ENCODE measurements around the gene WWOX.

The WWOX gene

DNA sequence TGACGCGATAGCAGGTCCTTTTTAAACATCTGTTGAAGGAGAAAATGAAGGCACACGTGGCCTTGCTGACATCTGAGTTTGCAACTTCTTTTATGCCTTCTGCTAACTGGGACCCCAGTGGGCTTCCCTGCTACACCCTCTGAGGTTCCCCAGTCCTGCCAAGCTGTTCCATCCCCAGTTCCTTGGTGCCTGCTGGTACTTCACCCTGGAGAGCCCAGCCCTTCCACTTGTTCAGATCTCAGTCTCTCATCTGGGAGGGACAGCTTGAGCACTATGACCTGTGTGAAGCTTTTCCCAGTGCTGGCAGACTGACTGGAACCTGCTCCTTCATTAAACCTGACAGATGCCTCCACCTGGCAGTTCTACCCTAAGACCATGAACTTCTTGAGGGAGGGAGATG is 95.5 kb downstream of the WWOX start:
- DNase-seq = no peak

DNA sequence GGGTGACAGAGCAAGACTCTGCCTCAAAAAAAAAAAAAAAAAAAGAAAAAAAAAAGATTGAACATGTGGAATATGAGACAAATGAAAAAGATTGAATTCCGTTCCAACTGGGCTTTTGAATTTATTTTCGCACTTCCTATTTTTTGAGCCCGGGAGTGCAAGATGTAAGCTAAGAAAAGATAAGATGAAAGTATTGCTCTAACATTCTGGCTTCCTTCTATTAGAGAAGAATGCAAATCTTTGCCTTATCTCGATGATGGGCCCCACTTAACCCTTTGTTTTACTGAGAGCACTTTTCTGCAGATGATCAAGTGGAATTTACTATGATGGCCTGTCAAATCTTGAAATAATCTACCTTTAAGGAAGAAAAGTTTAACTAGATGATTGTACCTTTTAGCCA is 96.3 kb downstream of the WWOX start:
- no peak for DNase-seq

DNA sequence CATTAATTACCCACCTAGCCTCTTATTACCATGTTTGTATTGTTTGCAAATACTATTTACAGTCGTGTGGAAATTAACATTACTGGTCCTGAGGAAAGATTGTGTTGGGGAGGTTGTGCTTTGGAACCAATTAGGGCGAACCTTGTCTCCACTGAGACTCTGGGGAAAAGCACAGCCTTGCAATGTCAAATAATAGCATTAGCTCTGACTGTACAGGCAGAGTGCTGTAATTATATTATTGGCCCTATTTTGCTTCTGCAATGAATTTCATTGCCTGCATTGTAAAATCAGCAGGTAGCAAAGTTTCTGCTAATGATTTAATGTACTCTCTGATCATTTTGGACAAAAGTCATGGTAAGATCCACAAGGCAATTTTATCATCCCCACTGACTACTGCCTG is 97.0 kb downstream of the WWOX start:
- DNase-seq = peak in 1 of 51 donors; percentile 17

DNA sequence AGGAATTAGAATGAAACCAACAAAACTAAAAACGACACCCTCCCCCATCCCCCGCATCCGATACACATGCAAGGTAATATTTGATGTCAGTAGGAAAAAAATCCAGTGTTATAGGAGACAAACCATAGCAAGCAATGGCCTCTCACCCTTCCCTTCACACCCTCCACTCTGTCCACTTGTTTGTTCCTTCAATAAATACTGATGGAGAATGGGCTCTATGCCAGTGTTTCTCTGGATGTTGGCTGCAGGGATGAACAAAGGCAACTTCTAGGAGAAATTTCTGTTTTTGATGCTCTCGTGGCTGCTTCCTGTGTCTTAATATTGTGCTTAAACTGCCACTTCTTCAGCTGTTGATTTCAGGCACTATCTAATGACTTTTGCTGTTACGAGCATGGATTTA is 98.8 kb downstream of the WWOX start:
- DNase-seq = peak in 3 of 51 donors; percentile 3 to 17 (median 13)

DNA sequence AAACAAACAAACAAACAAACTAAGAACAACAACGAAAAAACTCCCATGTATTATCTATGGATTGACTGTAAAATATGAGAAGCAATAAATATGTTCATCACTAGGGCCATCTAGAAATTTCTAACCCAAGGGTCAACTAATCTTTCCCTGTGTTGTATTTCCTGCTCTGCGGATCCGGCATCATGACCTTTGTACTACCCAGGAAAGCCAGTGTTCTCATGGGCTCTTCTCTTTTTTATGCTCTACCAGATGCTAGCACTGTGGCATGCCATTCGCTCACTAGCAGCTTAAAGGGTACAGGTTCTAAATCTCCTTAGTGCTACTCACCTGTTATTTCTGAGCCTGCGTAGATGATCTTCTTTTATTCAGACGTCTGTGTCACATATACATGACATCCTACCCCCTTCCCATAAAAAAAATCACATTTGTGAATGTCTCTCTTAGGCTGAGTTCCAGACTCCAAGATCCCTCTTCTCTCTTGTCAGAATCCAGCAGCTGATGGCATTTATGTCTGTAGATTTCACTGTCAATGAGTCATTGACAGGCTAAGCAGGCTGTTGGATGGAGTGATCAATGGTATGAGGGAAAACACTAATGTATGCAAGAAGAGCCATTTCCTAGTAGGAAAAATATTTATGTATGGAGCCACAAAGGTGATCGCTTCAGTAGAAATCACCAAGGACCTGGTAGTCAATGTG is 100.0 kb downstream of the WWOX start:
- DNase-seq = no peak

DNA sequence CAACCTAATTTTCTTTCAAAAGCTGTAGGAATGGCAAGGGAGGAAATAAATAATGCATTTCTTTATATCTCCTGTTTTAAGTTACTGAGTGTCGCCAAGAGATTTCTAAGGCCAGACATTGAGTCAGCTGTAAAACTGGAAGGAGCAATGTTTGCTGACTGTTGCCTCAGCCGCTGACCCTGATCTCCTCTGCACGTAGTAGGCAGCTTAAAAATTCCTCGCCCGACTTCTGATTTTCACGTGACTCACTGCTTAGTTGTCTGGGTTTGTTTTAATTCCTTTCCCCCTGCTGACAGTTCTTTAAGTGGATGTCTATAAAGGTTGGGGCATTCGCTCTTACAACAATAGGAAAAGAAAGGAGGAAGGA is 100.6 kb downstream of the WWOX start:
- DNase-seq = no peak

DNA sequence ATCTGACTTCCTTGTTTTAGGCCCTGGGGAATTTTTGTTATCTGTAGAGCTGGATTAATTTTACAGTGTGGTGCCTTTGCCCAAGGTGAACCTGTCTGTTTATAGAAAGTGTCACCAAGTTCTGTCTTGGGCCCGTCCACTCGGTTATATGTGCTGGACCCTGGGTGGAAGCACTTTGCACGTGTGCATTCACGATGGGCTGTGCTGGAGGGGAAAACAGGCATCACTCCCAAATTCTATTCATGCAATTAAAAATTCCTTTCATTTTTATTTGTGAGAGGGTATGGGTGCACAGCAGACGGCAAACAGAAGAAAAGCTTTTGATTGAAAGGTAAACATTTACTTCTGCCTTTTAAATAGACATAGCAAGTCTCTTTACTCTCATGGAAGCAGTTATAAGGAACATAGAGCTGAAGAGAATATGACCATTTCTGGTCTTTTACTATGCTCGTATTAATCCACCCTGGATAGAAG is 101.2 kb downstream of the WWOX start:
- no peak for DNase-seq

DNA sequence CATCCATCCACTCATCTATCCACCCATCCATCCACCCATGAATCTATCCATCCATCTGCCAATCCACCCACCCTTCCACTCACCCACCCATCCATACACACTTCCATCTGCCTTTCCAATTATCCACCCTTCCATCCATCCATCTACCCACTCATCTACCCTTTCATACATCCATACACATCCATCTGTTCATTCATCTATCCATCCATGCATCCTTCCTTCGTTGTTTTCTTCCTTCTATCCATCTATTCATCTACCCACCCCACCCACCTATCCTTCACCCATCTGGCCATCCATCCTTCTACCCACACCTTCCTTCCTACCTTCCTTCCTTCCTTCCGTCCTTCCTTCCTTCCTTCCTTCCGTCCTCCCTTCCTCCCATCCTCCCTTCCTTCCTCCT is 106.1 kb downstream of the WWOX start:
- no peak for DNase-seq

DNA sequence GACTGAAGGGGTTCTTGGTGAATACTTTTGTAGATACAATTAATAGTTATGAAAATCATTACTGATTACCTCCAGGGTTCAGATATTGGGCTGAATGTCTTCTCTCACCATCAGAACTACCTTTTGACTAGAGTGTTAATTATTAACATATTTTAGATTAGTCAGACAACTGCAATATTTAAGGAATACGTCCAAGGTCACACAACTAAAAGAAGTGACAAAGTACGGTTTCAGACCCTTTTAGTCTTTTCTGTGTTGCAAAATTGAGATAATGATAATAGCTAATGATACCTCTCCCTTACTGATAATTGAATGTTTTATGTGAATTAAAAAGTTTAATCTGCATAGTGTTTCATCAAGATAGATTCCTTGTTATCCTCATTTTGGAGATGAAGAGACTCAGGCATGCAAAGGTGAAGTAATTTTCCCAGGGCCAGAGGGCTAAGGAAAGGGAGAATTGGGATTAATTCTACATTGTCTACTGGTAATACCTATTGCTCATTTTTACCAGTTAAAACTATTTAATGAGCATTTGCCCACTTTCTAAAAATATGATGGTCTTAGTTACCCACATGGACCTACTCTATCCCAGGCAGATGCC is 107.3 kb downstream of the WWOX start:
- no peak for DNase-seq

DNA sequence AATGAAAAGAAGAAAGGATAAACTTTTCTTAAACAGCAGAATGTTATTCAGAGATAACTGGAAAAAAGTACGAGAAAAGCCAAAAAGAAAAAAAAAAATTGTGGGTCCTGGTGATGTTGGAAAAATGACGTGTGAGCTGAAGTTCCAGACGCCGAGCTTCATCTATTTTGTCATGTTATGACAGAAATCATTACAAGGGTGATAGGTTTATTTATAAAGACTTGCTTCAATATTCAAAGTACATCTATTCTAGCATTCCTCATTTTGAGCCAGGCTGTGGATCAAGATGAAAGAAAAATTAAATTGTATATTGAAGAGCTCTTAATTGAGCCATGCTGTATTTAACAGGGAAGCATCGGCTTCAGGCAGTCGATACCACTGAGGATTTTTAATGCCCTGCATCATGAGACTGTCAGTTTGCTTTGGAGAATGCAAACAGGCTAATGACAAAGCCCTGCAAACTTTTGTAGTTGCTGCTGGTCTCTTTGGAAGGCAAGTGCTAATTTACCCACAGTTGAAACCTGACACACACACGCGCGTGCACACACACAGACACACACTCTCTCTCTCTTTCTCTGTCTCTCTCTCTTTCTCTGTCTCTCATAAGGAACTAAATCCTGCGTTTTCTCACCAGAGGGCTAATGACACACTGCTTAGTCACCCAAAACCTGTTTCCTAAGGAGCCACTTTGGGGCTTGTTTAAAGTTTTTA is 110.7 kb downstream of the WWOX start:
- DNase-seq = no peak

DNA sequence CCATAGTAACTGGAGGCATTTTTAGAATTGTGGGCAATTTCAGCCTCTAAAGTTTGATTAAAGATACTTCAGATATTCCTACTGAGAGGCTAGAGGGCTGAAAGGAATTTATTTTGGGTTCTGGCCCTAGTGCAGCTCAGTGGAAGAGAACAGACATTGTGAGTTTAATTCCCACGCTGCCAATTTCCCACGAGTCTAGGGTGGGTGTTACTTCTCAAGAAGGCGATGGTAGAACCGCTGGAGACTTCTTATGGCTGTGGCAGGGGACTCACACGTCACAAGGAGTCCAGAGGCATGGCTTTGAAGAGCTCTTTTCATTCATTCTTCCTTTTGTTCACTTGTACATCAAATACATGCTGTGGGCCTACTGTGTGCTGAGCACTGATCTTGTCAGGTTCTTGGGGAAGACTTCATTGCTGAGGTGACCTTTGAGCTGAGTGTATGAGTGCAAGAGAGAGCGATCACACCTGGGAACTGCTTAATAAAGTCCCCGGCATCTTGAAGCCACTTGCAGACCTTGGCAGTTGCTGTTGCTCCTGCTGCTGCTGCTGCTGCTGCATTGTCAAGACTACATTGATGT is 111.7 kb downstream of the WWOX start:
- DNase-seq = no peak

DNA sequence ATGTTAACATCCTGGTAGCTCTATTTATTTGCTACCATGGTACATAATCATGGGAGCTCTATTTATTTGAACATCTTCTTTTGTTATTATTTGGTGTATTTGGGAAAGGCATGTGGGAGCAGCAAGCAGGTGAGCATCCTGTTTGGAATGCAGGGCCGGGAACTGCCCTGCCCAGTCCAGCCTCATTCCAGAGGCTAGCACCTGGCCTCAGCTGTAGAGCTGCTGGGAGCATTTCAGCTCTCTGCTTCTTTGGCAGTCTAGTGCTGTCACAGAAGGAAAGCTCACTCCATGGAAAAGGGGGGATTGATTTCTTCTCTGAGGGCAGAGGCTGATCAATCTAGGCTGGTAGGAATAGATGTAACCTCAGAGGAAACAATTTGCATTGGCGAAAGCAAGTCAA is 112.5 kb downstream of the WWOX start:
- no peak for DNase-seq

DNA sequence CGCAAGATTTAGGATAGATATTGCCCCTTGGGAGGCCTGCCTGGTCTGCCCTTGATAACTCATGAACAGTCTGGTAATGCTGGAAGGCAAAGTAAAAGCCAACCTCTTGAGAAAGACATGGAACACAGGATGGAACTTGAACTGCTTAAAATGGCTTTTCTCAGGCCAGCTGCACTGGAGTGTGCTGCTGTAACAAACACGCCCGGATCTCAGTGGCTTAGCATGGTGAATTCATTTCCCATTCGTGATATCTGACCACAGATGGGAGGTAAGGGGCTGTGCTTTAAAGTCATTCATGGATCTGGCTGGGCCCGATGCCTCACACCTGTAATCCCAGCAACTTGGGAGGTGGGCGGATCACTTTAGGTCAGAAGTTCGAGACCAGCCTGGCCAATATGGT is 113.2 kb downstream of the WWOX start:
- no peak for DNase-seq

DNA sequence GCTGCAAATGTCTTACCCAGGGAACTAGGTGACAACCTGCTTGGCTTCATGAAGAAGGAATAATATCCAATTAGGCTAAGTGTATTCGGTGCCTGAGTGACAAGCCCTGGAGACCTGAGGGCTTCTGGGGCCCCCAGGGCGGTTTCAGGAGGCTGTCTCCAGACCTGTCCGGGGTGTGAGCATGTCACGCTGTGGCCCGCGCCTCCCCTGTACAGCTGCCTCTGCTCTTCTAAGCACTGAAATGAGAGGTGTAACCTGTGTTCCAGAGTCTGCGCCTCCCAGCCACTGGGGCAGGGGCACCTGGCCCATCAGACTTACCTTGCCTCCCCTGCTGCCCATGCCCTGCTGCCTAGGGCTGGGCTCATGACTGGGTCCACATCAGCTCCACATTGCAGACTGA is 114.3 kb downstream of the WWOX start:
- no peak for DNase-seq

DNA sequence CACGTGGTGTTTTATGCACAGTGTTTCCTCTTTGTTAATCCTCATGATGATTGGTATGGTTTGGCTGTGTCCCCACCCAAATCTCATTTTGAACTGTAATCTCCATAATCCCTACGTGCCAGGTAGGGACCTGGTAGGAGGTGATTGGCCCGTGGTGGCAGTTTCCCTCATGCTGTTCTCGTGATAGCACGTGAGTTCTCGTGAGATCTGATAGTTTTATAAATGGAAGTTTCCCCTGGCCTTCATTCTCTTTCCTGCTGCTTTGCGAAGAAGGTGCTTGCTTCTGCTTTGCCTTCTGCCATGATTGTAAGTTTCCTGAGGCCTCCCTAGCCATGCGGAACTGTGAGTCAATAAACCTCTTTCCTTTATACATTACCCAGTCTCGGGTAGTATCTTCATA is 115.8 kb downstream of the WWOX start:
- DNase-seq = no peak

DNA sequence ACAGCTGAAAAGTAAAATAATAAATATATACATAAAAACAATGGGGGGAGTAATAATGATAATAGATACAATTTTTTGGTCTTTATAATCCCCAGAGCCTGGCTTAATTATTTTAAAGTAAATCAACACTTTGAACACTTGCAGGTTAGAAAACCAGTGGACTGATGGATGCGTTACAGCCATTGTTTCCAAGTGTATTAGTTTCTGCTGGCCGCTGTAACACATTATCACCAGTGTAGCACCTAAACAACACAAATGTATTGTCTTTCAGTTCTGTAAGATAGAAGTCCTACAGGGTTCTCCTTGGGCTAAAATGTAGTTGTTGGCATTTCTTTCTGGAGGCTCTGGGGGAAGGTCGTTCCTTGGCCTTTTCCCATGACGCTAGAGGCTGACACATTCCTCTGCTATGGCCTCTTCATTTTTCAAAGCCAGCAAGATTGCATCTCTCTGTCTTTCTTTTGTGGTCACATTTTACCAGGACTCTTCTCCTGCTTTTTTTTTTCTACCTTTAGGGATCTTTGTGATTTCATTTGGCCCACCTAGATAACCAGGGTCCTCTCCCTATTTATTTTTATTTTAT is 116.8 kb downstream of the WWOX start:
- no peak for DNase-seq

DNA sequence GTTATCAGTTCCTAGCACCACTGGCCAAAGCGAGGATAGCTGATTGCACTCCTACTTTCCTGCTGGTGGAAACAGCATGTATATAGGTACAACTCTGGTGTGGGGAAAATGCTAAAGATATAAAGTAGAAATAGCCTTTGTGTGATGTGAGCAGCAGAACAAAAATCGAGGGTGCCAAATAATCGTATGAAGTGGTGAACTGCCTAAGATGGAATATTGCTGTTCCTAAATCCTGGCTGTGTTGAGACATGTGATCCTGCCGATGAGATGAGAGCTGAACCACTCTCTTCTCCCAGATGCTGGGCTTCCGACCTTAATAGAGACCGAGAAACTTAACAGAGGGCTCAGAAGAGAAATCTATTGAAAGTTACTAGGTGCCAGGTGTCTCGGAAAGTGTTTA is 117.8 kb downstream of the WWOX start:
- no peak for DNase-seq

DNA sequence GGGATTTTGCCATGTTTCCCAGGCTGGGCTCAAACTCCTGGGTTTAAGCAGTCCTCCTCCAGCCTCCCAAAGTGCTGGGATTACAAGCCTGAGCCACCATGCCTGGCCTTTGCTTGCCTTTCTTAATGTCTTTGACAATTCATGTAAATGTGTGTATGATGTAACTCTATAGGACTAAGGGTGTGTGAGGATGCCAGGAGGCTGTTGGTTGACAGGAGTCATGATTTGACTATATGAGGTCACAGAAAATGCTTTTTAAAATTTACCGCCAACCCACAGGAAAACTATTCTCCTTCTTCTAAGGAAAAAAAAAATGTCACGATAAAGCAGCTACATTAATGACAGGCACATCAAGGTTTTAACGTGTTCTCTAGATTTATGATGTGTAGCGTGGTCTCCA is 118.8 kb downstream of the WWOX start:
- DNase-seq = no peak

DNA sequence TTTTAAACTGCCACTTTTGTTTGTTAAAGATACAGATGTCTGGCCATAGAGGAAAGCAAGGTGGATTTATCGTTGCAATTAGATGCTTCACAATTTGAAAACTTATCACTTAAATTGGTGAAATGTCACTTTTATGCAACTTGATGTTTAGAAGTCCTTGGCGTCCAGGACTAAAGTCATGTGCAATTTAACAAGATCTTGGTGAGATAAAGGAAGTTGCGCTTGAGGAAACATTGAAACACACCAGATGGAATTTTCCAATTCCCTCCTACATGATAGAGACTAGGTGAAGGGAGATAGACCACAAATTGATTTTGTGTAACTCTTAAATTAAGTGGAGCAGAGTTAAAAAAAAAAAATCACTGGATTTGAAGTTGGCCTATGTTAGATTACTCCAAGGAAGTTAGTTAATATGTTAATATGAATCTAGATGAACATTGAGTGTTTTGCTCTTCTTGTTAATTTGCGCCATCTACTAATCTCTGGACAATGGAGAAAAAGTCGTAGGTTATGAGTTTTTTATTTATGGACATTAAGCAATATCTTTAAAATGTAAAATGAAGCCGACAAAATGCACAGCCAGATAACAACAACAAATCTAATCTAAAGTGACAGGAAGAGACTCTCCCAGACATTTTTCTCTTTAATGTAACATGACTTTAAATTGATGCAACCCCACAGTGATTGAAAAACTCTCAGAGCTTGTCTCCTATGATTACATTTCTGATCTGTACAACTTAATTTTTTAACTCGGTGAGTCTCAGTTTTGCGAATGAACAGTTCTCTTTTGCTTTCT is 119.6 kb downstream of the WWOX start:
- no peak for DNase-seq

DNA sequence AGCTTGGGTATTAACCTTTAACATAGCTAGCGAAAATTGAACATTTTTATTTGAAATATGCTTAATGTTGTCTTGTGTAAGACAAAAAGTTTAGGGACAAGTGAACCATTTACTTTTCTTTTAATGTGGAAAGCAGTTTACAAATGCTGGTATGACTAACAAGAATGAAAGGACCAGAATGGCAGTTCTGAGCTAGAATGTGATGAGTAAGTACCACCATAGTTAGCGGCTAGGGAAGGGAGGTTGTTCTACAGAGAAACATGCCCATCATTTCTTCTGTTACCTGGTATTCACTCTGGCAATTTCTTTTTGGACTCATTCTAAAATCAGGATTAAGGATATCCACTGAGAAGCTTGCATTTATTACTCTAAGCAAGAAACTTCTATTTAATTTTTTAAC is 121.1 kb downstream of the WWOX start:
- no peak for DNase-seq

DNA sequence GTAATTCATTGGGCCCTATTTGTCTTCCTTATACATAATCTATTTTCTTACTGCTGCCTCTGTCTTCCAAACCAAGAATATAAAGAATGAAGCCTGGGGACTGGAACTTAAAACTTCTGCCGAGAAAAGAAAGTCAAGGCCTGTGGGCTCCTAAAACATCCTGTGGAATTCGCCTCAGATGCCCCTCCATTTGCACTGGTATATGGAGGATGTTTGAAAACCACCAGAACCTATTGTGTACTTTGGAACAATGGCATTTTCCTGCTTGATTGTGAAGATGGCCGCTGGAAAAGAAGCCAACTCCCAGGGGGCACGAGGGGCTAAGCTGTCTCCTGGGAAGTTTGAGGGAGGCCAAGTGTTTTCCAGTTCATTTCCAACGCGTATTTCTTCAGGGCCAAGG is 122.4 kb downstream of the WWOX start:
- no peak for DNase-seq

DNA sequence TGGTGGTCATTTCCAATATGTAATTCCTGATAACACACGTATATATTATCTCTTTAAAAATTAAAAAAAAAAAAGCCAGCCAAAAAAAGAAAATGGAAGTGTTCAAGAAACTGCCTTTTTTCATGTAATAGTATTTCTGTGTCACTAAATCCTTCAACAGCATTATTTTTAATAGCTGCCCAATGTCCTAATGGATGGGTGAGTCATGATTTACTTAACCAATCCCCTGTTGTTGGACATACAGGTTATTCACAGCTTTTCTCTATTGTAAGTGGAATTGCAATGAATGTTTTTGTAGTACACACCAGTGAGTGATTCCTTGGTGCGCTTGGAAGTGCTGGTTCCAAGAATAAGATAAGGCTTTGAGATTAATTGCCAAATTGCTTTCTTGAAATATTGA is 124.9 kb downstream of the WWOX start:
- no peak for DNase-seq
